A549 (cell line): ENCODE results near the gene ABCA4. TPM values are rescaled to one million over a fixed set of nuclear protein-coding genes. Genes with fewer than 3 reads are reported as not detected.

Source experiments
- ATAC-seq, 2 experiments: fragments of 200-7000 bp in 1 of 2; fragments of >200 bp in 1 of 2; cut with Nextera tagmentation in 1 of 2; cut with Tn5 transposase in 1 of 2; 3 replicates each; pipeline versions ENCODE4 v1.8.0 to v1.9.1; 2018 to 2020; ENCODE audit warnings: mild to moderate bottlenecking in 1 of 2, moderate library complexity in 1 of 2
- CTCF ChIA-PET: fragments of 300-600 bp; sonication (Branson Sonifier 250); formaldehyde crosslinking; extraction: SDS; loops from one replicate; lab custom pipeline; 2021; ENCODE audit warnings: antibody characterized with exemption, inconsistent platforms; lab: Yijun Ruan, JAX
- POLR2A ChIA-PET: fragments of 350-600 bp; formaldehyde crosslinking; extraction: SDS; loops from one replicate; lab custom pipeline; 2021; ENCODE audit warnings: antibody characterized with exemption, inconsistent platforms; lab: Yijun Ruan, JAX
- DNase-seq, 2 experiments: peaks; one replicate each; pipeline versions ENCODE4 v3.0.0 to v3.0.0-alpha.2; 2011 to 2016; ENCODE audit warnings: low read depth in 1 of 2, low spot score in 1 of 2
- FAIRE-seq: peaks from 2 replicates; lab custom pipeline; 2011; peaks lifted over from hg19 to GRCh38; lab: Jason Lieb, UNC
- H3K27ac ChIP-seq, 2 experiments: fragments of >200 bp; sonication (Bioruptor Twin); formaldehyde crosslinking; 3 replicates each; pipeline ENCODE4 v1.5.1; 2016 to 2017
- H3K4me1 ChIP-seq: fragments of >200 bp; sonication (Bioruptor Twin); formaldehyde crosslinking; 3 replicates; pipeline ENCODE4 v1.6.1; 2016
- H3K4me2 ChIP-seq: fragments of >200 bp; sonication (Bioruptor Twin); formaldehyde crosslinking; 3 replicates; pipeline ENCODE4 v1.6.1; 2016
- H3K4me3 ChIP-seq: fragments of >200 bp; sonication (Bioruptor Twin); formaldehyde crosslinking; 3 replicates; pipeline ENCODE4 v1.5.1; 2016
- H3K9me3 ChIP-seq: fragments of >200 bp; sonication (Bioruptor Twin); formaldehyde crosslinking; 3 replicates; pipeline ENCODE4 v1.6.1; 2016
- ATOH8 ChIP-seq: fragments of 250-450 bp; sonication (Bioruptor Pico); IDR thresholded peaks from 2 replicates; pipeline ENCODE4 v1.5.0; 2020; ENCODE audit warnings: low read depth, mild to moderate bottlenecking, moderate library complexity
- CEBPB ChIP-seq, 2 experiments: fragments of >200 bp in 1 of 2; sonication (Bioruptor Twin) in 1 of 2; formaldehyde crosslinking in 1 of 2; IDR thresholded peaks; 2 replicates each; pipeline ENCODE4 v1.6.1; 2012 to 2016
- EHMT2 ChIP-seq: fragments of 200-600 bp; sonication (generic); IDR thresholded peaks from 2 replicates; pipeline ENCODE4 v1.6.1; 2016; ENCODE audit warnings: antibody characterized with exemption, low read depth, mild to moderate bottlenecking, moderate library complexity
- FOSB ChIP-seq: fragments of 250-450 bp; sonication (Bioruptor Pico); IDR thresholded peaks from 2 replicates; pipeline ENCODE4 v1.5.0; 2020; ENCODE audit warnings: mild to moderate bottlenecking, moderate library complexity
- FOSL2 ChIP-seq, 2 experiments: fragments of 450-650 bp in 1 of 2; fragments of >200 bp in 1 of 2; sonication (Bioruptor Twin) in 1 of 2; formaldehyde crosslinking; IDR thresholded peaks; 2 replicates each; pipeline versions ENCODE4 v1.5.0 to v1.6.1; 2016 to 2020; ENCODE audit warnings: mild to moderate bottlenecking in 1 of 2, moderate library complexity in 1 of 2
- HDAC2 ChIP-seq: fragments of 200-600 bp; sonication (generic); IDR thresholded peaks from 2 replicates; pipeline ENCODE4 v1.6.1; 2016
- HES2 ChIP-seq: fragments of >200 bp; sonication (Bioruptor Twin); formaldehyde crosslinking; IDR thresholded peaks from 2 replicates; pipeline ENCODE4 v1.6.1; 2016
- HEYL ChIP-seq: fragments of 250-450 bp; sonication (Bioruptor Pico); IDR thresholded peaks from 2 replicates; pipeline ENCODE4 v1.8.0; 2021; ENCODE audit warnings: mild to moderate bottlenecking, moderate library complexity
- HOXA7 ChIP-seq: fragments of 250-450 bp; sonication (Bioruptor Pico); IDR thresholded peaks from 2 replicates; pipeline ENCODE4 v1.5.0; 2020; ENCODE audit warnings: mild to moderate bottlenecking, moderate library complexity
- HOXB13 ChIP-seq: fragments of 250-450 bp; sonication (Bioruptor Pico); IDR thresholded peaks from 2 replicates; pipeline ENCODE4 v1.5.0; 2020; ENCODE audit warnings: low read depth, mild to moderate bottlenecking, moderate library complexity
- JUN ChIP-seq, 2 experiments: fragments of >200 bp; sonication (Bioruptor Twin); formaldehyde crosslinking; IDR thresholded peaks; 2 replicates in 1 of 2; 3 replicates in 1 of 2; pipeline ENCODE4 v1.6.1; 2016 to 2017
- JUNB ChIP-seq: fragments of >200 bp; sonication (Bioruptor Twin); formaldehyde crosslinking; IDR thresholded peaks from 2 replicates; pipeline ENCODE4 v1.6.1; 2016
- MAFK ChIP-seq: fragments of 450-650 bp; IDR thresholded peaks from 2 replicates; pipeline ENCODE4 v1.6.1; 2014; ENCODE audit not compliant: partially characterized antibody
- NPAS2 ChIP-seq: fragments of 250-450 bp; sonication (Bioruptor Pico); IDR thresholded peaks from 2 replicates; pipeline ENCODE4 v1.8.0; 2022; ENCODE audit warnings: mild to moderate bottlenecking, moderate library complexity, borderline replicate concordance
- NR3C1 ChIP-seq: fragments of >200 bp; sonication (Bioruptor Twin); formaldehyde crosslinking; IDR thresholded peaks from 3 replicates; pipeline ENCODE4 v1.6.1; 2017
- POLR2A ChIP-seq: IDR thresholded peaks from 2 replicates; pipeline ENCODE4 v1.6.1; 2012; ENCODE audit warnings: mild to moderate bottlenecking, low read length
- REST ChIP-seq: fragments of 200-600 bp; sonication (generic); IDR thresholded peaks from 2 replicates; pipeline ENCODE4 v1.6.1; 2016; ENCODE audit warnings: antibody characterized with exemption, mild to moderate bottlenecking, moderate library complexity
- RNF2 ChIP-seq: fragments of 200-600 bp; sonication (generic); IDR thresholded peaks from 2 replicates; pipeline ENCODE4 v1.6.1; 2016; ENCODE audit warnings: low read depth, mild to moderate bottlenecking, antibody characterized with exemption, moderate library complexity, borderline replicate concordance
- SMC3 ChIP-seq: fragments of >200 bp; sonication (Bioruptor Twin); formaldehyde crosslinking; IDR thresholded peaks from 3 replicates; pipeline ENCODE4 v1.6.1; 2018; ENCODE audit warnings: inconsistent platforms
- SREBF2 ChIP-seq: fragments of 450-650 bp; IDR thresholded peaks from 2 replicates; pipeline ENCODE4 v1.6.1; 2014; ENCODE audit warnings: mild to moderate bottlenecking, moderate library complexity
- ZC3H11A ChIP-seq: fragments of 450-650 bp; IDR thresholded peaks from 2 replicates; pipeline ENCODE4 v1.6.1; 2014; ENCODE audit warnings: antibody characterized with exemption, mild to moderate bottlenecking
- ZFP36 ChIP-seq: fragments of 450-650 bp; IDR thresholded peaks from 2 replicates; pipeline ENCODE4 v1.6.1; 2014; ENCODE audit warnings: borderline replicate concordance; ENCODE audit not compliant: partially characterized antibody
- WGBS: methylation state at CpG from one replicate; pipeline ENCODE4 v1.1.6; 2017; ENCODE audit errors: missing lambda C conversion rate; 5-methylcytosine and 5-hydroxymethylcytosine counted together
- polyA plus RNA-seq, 4 experiments: library from polyadenylated mRNA; depleted of rRNA in 3 of 4; stranded (reverse); fragments of >200 nt; fragmentation: RNase III in 1 of 4; extraction: RNeasy Plus Mini Kit Qiagen cat#74134 plus additional on column Dnase treatment in 1 of 4; gene quantifications; 2 replicates in 3 of 4; 3 replicates in 1 of 4; pipeline ENCODE4 v1.2.3, GENCODE V29; 2011 to 2017

The ABCA4 gene
- polyA plus RNA-seq, 2 of the 4 experiments (the other 2 are of a cell fraction) = 0.05 to 0.23 TPM

GRCh38 chr1:94038511-94038910 lies 82.4 kb downstream of the ABCA4 start:
- Histone ChIP-seq H3K4me2 (no peak overlapping the region), H3K27ac (no peak overlapping the region; a peak in 1 of 6 replicates), H3K4me3 (no peak overlapping the region), H3K9me3 (no peaks in the 10 kb centered on the region), H3K4me1 (no peaks in the 10 kb centered on the region)
- no peak for ATAC-seq
- ChIA-PET POLR2A (no interaction called here), CTCF (interaction anchor here (0.6 to 32.3 kb wide), 9 partner anchors 10 to 721 kb away, joined by 3 to 840 read pairs (median 16); no protein-coding TSS in a partner anchor)
- 56% methylated on average over 3 of the region's 3 CpGs for WGBS
- DNase-seq = no peak
- TF ChIP-seq HOXB13 (CRISPR knock-in tag) = no peak
- TF ChIP-seq HEYL (CRISPR knock-in tag) = no peak
- no peak for TF ChIP-seq ZC3H11A
- no peak for TF ChIP-seq HES2
- TF ChIP-seq HOXA7 (CRISPR knock-in tag) = no peak
- TF ChIP-seq REST = no peak
- no peak for TF ChIP-seq ATOH8 (CRISPR knock-in tag)
- TF ChIP-seq NR3C1 = no peak
- no peak for TF ChIP-seq FOSL2 (IDR thresholded peaks at IDR 0.05)
- no peak for TF ChIP-seq FOSL2 (CRISPR knock-in tag; IDR thresholded peaks at IDR 0.05)
- no peak for TF ChIP-seq POLR2A
- no peak for TF ChIP-seq ZFP36
- no peak for TF ChIP-seq JUN (IDR thresholded peaks at IDR 0.05)
- FAIRE-seq = no peak

- no peak for TF ChIP-seq EHMT2
- no peak for TF ChIP-seq HDAC2
- no peak for TF ChIP-seq FOSB (CRISPR knock-in tag)
- no peak for TF ChIP-seq RNF2
- TF ChIP-seq CEBPB (IDR thresholded peaks at IDR 0.05) = no peak
- no peak for TF ChIP-seq MAFK
- TF ChIP-seq HES2 = no peak
- no peak for TF ChIP-seq SMC3
- TF ChIP-seq JUNB = no peak
- no peak for TF ChIP-seq REST
- no peak for TF ChIP-seq NPAS2
- no peak for TF ChIP-seq HEYL (CRISPR knock-in tag)
- TF ChIP-seq SREBF2 = no peak
- TF ChIP-seq, all 56 proteins: peak for 0
- Histone ChIP-seq H3K4me3 (no peak overlapping the region), H3K27ac (peak overlapping the region in 1 of 2 experiments; percentile 26; a peak in 1 of 6 replicates), H3K9me3 (no peaks in the 10 kb centered on the region), H3K4me1 (no peaks in the 10 kb centered on the region), H3K4me2 (no peak overlapping the region)
- ChIA-PET CTCF (interaction anchor here (0.6 to 32.3 kb wide), 8 partner anchors 4 to 722 kb away, joined by 3 to 840 read pairs (median 18); no protein-coding TSS in a partner anchor), POLR2A (no interaction called here)
- ATAC-seq = no peak
- 81% methylated on average over 9 of the region's 9 CpGs for WGBS
- FAIRE-seq = no peak
- no peak for DNase-seq
These were observed 83.3 kb downstream of the ABCA4 start for GRCh38 chr1:94037392-94038229.
